Activated CD4-positive, alpha-beta T cell treated with anti-CD3 and anti-CD28 coated beads, Interleukin-2, amount 50 U/mL, for 48 hours (primary cell): ENCODE data around the gene APLF.
"Not testable (repeated sequence)": the region's sequence is repeated elsewhere in the genome, so short reads cannot be mapped to it uniquely, and the experiment has no call there.

Experiments used
- DNase-seq, 2 experiments: peaks; one replicate each; pipeline ENCODE4 v3.0.0-alpha.2; 2020

Gene APLF

GRCh38 chr2:68482296-68482820 lies 15.0 kb downstream of the APLF start:
- DNase-seq, result no peak

GRCh38 chr2:68483011-68483410 lies 15.6 kb downstream of the APLF start:
- no peak for DNase-seq

- no peak for DNase-seq
These were observed 20.5 kb downstream of the APLF start for GRCh38 chr2:68487773-68488355.

GRCh38 chr2:68488605-68489004 lies 21.2 kb downstream of the APLF start:
- not testable (repeated sequence) for DNase-seq

GRCh38 chr2:68489282-68489681 lies 21.9 kb downstream of the APLF start:
- DNase-seq, result no peak

- DNase-seq, result no peak
These were observed 24.2 kb downstream of the APLF start for GRCh38 chr2:68491582-68491981.

GRCh38 chr2:68499133-68499532 lies 31.7 kb downstream of the APLF start:
- DNase-seq, result no peak

- DNase-seq, result no peak
These were observed 33.3 kb downstream of the APLF start for GRCh38 chr2:68500649-68501048.

GRCh38 chr2:68501768-68502167 lies 34.4 kb downstream of the APLF start:
- no peak for DNase-seq

GRCh38 chr2:68505603-68506159 lies 38.3 kb downstream of the APLF start:
- no peak for DNase-seq

GRCh38 chr2:68506170-68506569 lies 38.8 kb downstream of the APLF start:
- no peak for DNase-seq

- no peak for DNase-seq
These were observed 44.9 kb downstream of the APLF start for GRCh38 chr2:68512326-68512725.

GRCh38 chr2:68512966-68513365 lies 45.6 kb downstream of the APLF start:
- DNase-seq, result no peak

- DNase-seq, result no peak
These were observed 47.0 kb downstream of the APLF start for GRCh38 chr2:68514316-68514929.

- DNase-seq, result no peak
These were observed 48.9 kb downstream of the APLF start for GRCh38 chr2:68516051-68516955.

- DNase-seq, result no peak
These were observed 51.9 kb downstream of the APLF start for GRCh38 chr2:68519236-68519635.

- no peak for DNase-seq
These were observed 53.7 kb downstream of the APLF start for GRCh38 chr2:68521037-68521436.

- DNase-seq, result not testable (repeated sequence)
These were observed 59.6 kb downstream of the APLF start for GRCh38 chr2:68526943-68527342.

- DNase-seq, result not testable (repeated sequence)
These were observed 60.1 kb downstream of the APLF start for GRCh38 chr2:68527343-68528081.

GRCh38 chr2:68529156-68529555 lies 61.8 kb downstream of the APLF start:
- not testable (repeated sequence) for DNase-seq

- not testable (repeated sequence) for DNase-seq
These were observed 62.3 kb downstream of the APLF start for GRCh38 chr2:68529651-68530050.

- DNase-seq, result no peak
These were observed 68.6 kb downstream of the APLF start for GRCh38 chr2:68536000-68536399.

GRCh38 chr2:68537011-68537410 lies 69.6 kb downstream of the APLF start:
- DNase-seq, result no peak
